Adrenal gland (tissue), 12 donors: Measurements from ENCODE around the gene ERBB4. TPM values are rescaled to one million over a fixed set of nuclear protein-coding genes. Genes with fewer than 3 reads are reported as not detected.

Source experiments
- DNase-seq, 7 donors: peaks; one replicate each; pipeline ENCODE4 v3.0.0-alpha.2; 2019 to 2020
- H3K27ac ChIP-seq, 5 donors: fragments of 200-600 bp; sonication (generic) in 4 of 5; 1 replicate in 3 of 5; 2 replicates in 2 of 5; pipeline versions ENCODE4 v1.5.1 to v1.8.0; 2016 to 2020; ENCODE audit warnings: mild to moderate bottlenecking in 1 of 5
- H3K27me3 ChIP-seq: fragments of 200-600 bp; 2 replicates; pipeline ENCODE4 v1.8.0; 2021
- H3K36me3 ChIP-seq, 2 donors: fragments of 200-600 bp; replicated peaks in 1 of 2; 1 replicate in 1 of 2; 2 replicates in 1 of 2; pipeline versions ENCODE4 v1.5.1 to v1.8.0; 2018 to 2022
- H3K4me1 ChIP-seq, 2 donors: fragments of 200-600 bp; replicated peaks in 1 of 2; 1 replicate in 1 of 2; 2 replicates in 1 of 2; pipeline versions ENCODE4 v1.5.1 to v1.8.0; 2018 to 2021
- H3K4me3 ChIP-seq, 4 donors: fragments of 200-600 bp; sonication (generic) in 3 of 4; one replicate each; pipeline ENCODE4 v1.5.1; 2016 to 2018
- H3K9me3 ChIP-seq, 3 donors: fragments of 200-600 bp; sonication (generic) in 1 of 3; replicated peaks in 1 of 3; 1 replicate in 2 of 3; 2 replicates in 1 of 3; pipeline versions ENCODE4 v1.5.1 to v1.8.0; 2016 to 2021
- POLR2A ChIP-seq, 2 donors: fragments of 450-650 bp; IDR thresholded peaks; one replicate each; pipeline ENCODE4 v1.6.1; 2017; ENCODE audit warnings: antibody characterized with exemption in 2 of 2, mild to moderate bottlenecking in 2 of 2, moderate library complexity in 1 of 2
- WGBS, 4 donors: extraction: QIAGEN DNeasy Blood & Tissue Kit in 2 of 4; methylation state at CpG; one replicate each; pipeline versions ENCODE4 v1.1.5 to v1.1.7; 2013 to 2017; 5-methylcytosine and 5-hydroxymethylcytosine counted together
- intact Hi-C, 2 donors: fragments of 100-400 bp; cut with DNase I; formaldehyde crosslinking; loops; one replicate each; pipeline versions ENCODE4 v1.14.1 to v1.15.0; 2022 to 2023
- polyA plus RNA-seq, 3 donors: library from polyadenylated mRNA; stranded (reverse); fragments of 200-250 nt in 2 of 3; fragments of 350-450 nt in 1 of 3; fragmentation: Illumina TruSeq in 1 of 3; extraction: RNeasy Lipid Tissue Mini Kit (QIAGEN cat#74804) in 1 of 3; gene quantifications; one replicate each; pipeline ENCODE4 v1.2.3, GENCODE V29; 2013 to 2014
- total RNA-seq, 9 donors: library from RNA; depleted of rRNA in 4 of 9; stranded (reverse); fragments of >200 nt in 4 of 9; fragments of 120-200 nt in 1 of 9; fragmentation: NEBNext Ultra II Directional in 1 of 9; extraction: Animal tissue kit (Norgen Biotek cat#: 25700) in 1 of 9; gene quantifications; one replicate each; pipeline versions ENCODE4 v1.1.0 to v1.2.4, GENCODE V29; 2013 to 2023
- TF ChIP-seq, protein P1 (sequence below), 6 experiments: fragments of 450-650 bp in 4 of 6; fragments of 200-600 bp in 2 of 6; sonication (generic) in 1 of 6; IDR thresholded peaks; 1 replicate in 5 of 6; 2 replicates in 1 of 6; pipeline versions ENCODE4 v1.5.1 to v1.8.0; 2016 to 2021; ENCODE audit warnings: antibody characterized with exemption in 6 of 6, mild to moderate bottlenecking in 2 of 6, moderate library complexity in 1 of 6
- donor health status: healthy with polysubstance abuse.
- donor health status: Bipolar disorder and iron deficiency.
- donor health status: DM: yes; HTN: yes; CAD: no.
- donor health status: DM: no; HTN: no; CAD: no.
- donor health status: DM: no; HTN: no; CAD: no.
- donor health status: DM: yes; HTN: yes; CAD: no.

The ERBB4 gene
- total and polyA plus RNA-seq, 12 donors = 0.06 to 2.9 (median 0.49) TPM

DNA sequence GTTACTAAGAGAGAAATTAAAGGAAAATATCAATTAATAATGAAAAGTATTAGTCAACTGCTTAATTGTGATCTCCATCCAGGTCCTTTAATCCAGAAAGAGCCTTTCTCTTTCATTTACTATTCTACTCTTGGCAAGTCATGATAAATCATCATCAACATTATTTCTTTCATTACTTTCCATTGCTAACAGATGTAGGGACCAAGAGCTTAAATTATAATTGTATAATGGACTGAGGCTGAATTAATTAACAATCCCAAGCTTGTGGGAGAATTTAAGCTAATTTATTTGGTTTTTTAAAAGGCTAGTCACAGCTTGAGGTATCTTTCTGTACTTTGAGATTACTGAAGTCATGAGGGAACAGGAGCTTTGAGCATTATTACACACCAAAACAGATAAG lies 223.9 kb downstream of the ERBB4 start:
- H3K27ac ChIP-seq = no peak overlapping the region
- H3K27me3 ChIP-seq = no peaks in the 10 kb centered on the region
- intact Hi-C loops = no loop called here
- no peak for DNase-seq
- no peak overlapping the region for H3K4me3 ChIP-seq
- H3K36me3 ChIP-seq = no peaks in the 10 kb centered on the region
- H3K9me3 ChIP-seq = no peaks in the 10 kb centered on the region
- no peak for TF ChIP-seq POLR2A (IDR thresholded peaks at IDR 0.05)
- TF ChIP-seq, protein P1, sequence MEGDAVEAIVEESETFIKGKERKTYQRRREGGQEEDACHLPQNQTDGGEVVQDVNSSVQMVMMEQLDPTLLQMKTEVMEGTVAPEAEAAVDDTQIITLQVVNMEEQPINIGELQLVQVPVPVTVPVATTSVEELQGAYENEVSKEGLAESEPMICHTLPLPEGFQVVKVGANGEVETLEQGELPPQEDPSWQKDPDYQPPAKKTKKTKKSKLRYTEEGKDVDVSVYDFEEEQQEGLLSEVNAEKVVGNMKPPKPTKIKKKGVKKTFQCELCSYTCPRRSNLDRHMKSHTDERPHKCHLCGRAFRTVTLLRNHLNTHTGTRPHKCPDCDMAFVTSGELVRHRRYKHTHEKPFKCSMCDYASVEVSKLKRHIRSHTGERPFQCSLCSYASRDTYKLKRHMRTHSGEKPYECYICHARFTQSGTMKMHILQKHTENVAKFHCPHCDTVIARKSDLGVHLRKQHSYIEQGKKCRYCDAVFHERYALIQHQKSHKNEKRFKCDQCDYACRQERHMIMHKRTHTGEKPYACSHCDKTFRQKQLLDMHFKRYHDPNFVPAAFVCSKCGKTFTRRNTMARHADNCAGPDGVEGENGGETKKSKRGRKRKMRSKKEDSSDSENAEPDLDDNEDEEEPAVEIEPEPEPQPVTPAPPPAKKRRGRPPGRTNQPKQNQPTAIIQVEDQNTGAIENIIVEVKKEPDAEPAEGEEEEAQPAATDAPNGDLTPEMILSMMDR (IDR thresholded peaks at IDR 0.05) = no peak
- no peaks in the 10 kb centered on the region for H3K4me1 ChIP-seq

DNA sequence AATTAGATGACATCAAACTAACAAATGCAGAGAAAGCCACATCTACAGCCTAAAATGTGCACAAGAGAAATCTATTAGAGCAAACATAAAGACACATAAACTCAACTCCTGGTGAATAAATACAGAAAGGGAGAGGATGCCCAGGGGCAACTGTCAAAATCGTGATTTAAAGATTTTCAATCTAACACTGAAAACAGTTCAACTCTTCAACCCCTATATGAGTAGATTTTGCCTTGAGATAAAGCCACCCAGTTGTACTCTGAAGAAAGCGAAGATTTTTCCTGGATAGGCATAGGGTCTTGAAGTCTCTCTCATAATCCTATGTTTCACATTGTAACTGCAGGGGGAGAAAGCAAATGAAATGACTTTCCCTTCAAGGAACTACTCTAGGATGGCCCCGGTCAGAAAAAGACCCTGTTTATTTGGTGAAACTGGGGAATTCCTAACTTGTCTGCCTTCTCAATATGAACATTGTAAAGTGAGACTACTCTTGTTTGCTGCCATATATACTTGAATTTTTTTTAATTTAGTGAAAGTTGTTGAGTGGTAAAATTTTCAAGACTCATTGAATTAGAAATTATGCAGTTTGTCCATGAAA lies 226.7 kb downstream of the ERBB4 start:
- H3K4me3 ChIP-seq = no peak overlapping the region
- no peak overlapping the region for H3K27ac ChIP-seq
- H3K36me3 ChIP-seq = no peaks in the 10 kb centered on the region
- 62 to 73% (median 69%) methylated on average over 3 of the region's 3 CpGs for WGBS, 4 donors
- no peaks in the 10 kb centered on the region for H3K27me3 ChIP-seq
- TF ChIP-seq, protein P1 (IDR thresholded peaks at IDR 0.05) = no peak
- no peak for TF ChIP-seq POLR2A (IDR thresholded peaks at IDR 0.05)
- H3K9me3 ChIP-seq = no peaks in the 10 kb centered on the region
- no peak for DNase-seq
- H3K4me1 ChIP-seq = no peaks in the 10 kb centered on the region
- intact Hi-C loops = no loop called here

DNA sequence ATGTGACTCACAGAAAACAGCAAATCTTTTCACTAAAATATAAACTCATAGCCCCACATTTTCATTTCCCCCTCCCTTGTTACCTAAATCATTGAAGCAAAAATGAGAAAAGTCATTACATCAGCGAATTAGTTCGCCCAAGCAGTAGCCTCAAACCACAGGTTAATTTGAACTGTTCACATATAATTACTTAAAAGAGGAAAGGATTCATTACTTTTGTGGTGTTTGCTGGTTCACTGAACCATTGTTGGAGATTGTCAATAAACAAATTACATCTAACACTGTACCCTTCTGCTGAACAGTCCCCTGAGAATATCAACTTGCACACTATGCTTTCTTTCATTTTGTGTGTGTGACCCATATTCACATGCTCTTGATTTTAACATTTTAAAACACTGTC lies 238.7 kb downstream of the ERBB4 start:
- intact Hi-C loops = no loop called here

DNA sequence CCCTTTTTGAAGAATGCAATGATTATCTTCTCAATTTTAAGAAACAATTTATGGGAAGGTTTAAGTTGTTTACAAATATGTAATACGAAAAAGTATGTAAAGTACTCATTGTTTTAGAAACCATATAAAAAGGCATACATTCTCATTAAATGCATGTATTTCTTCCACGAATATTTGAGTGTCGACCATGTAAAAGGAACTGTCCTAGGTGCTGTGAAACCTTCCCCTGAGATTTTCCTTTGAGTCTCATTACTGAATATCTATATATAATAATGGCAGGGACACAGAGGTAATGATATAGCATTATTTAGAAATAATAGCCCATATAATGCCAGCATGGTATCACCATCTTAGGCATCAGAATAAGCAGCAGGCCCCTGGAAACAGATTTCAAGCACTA lies 239.3 kb downstream of the ERBB4 start:
- no peaks in the 10 kb centered on the region for H3K36me3 ChIP-seq
- DNase-seq = no peak
- no peak overlapping the region for H3K4me3 ChIP-seq
- intact Hi-C loops = no loop called here
- no peaks in the 10 kb centered on the region for H3K27me3 ChIP-seq
- no peaks in the 10 kb centered on the region for H3K9me3 ChIP-seq
- WGBS, 4 donors = 43 to 61% (median 48%) methylated on average over 3 of the region's 3 CpGs
- TF ChIP-seq, protein P1 (IDR thresholded peaks at IDR 0.05) = no peak
- TF ChIP-seq POLR2A (IDR thresholded peaks at IDR 0.05) = no peak
- H3K27ac ChIP-seq = no peak overlapping the region
- no peaks in the 10 kb centered on the region for H3K4me1 ChIP-seq

More for the DNA sequence above, 238.7 kb downstream of the ERBB4 start:
- no peak for DNase-seq
- Histone ChIP-seq H3K27ac (no peak overlapping the region), H3K36me3 (no peaks in the 10 kb centered on the region), H3K9me3 (no peaks in the 10 kb centered on the region), H3K4me3 (no peak overlapping the region), H3K4me1 (no peaks in the 10 kb centered on the region), H3K27me3 (no peaks in the 10 kb centered on the region)
- WGBS, 4 donors = 65 to 79% (median 76%) methylated on average over 2 of the region's 2 CpGs
- TF ChIP-seq, protein P1 (IDR thresholded peaks at IDR 0.05) = no peak
- TF ChIP-seq POLR2A (IDR thresholded peaks at IDR 0.05) = no peak
